GM21576 (cell line): Measurements from ENCODE around the gene LRRC51.

ENCODE experiments used
- ATAC-seq: cut with Tn5 transposase; IDR thresholded peaks from one replicate; pipeline ENCODE4 v1.9.1; 2021; ENCODE audit warnings: mild to moderate bottlenecking, moderate library complexity; ENCODE audit not compliant: unreplicated experiment

The LRRC51 gene

DNA sequence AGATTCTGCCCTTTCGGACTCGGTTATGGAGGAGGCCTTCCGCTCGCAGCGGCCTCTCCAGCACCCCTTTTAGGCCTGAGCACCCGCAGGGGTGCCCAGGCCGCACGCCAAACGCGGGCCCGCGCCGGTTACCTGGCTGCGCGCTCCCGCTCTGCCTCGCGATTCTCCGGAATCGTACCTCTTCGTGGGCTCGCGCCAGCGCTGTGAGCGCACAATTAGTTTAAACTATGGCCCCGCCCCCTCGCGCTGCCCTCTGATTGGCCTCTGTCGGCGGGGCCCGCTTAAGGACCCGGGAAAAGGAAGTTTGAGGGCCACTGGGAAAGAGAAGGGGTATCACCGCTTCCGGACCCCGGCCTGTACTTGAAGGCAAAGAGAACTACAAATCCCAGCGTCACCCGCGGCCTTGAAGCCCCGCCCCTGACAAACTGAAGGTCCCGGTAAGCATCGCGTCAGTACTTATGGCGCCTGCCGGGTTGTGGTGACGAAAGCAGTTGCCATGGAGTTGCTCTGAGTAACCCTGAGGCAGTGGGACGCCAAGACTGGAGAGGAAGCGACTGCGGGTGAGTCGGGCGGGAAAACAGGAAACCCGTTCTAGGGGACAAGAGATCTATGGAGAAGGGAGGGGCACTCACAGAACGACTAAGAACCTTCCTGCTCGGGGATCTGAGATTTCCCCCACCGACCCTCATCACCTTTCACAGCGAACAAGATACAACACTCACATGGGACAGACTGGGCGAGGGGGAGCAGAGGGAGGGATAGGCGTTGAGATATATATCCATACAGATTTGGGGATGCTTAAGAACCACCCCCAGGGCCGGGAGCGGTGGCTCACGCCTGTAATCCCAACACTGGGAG is at the start of gene LRRC51, which contains the start of gene NUMA1:
Gene LRRC51 (plus strand): TSS at position 525 of the 858 bp plus-strand sequence. CDS start 8,234 bp downstream, outside the sequence.
Gene NUMA1 (minus strand): TSS at position 217 of the 858 bp plus-strand sequence. CDS start 44,599 bp downstream, outside the sequence.
- ATAC-seq = peak; percentile 91

GRCh38 chr11:72036687-72037086 is 44.0 kb upstream of the LRRC51 start:
- ATAC-seq = no peak

- ATAC-seq = no peak
These were observed 42.9 kb upstream of the LRRC51 start for GRCh38 chr11:72037554-72038311.

DNA sequence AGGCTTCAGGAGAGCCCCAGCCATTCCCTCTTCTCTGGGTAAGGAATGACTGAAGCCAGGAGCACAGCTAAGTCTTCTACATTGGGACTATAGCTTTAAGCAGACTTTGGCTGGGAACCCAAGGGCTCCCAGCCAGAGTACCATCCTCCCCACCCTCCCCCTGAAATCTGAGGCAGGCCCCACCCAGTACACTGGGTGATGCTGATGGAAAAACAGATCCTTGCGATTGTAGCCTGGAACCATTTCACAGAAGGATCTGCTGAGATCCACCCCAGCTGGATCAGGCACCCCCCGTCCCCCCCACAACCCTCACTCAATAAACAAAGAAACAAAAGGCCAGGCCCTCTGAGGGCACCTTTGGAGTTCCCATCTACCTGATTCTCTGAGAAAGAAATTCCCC is 42.2 kb upstream of the LRRC51 start:
- ATAC-seq = no peak

- ATAC-seq = no peak
These were observed 41.4 kb upstream of the LRRC51 start for GRCh38 chr11:72039031-72039855.

DNA sequence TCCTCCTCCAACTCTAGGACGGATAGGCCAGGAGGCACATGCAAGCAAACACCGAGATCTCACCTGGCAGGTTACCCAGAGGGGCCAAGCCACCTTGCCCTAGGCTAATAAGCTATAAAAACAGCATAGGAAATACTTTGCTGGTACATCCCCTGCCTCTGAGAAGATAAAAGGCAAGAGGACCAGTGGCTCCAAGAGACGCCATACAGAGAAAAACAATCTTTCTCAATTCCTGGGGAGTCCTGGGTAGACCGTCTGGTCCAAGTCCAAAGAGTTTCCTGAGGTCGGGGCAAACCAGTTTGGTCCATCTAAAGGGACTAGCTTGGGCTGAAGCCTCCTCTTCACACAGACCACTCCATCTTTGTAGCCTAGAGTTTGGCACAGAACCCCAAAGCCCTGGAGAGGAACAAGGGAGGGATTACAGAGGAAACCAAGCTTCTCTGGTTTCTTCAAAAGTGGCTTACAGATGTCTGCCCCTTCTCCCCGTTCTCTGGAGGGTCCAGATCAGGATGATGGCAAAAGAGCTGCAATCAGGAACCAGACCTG is 40.7 kb upstream of the LRRC51 start:
- no peak for ATAC-seq

GRCh38 chr11:72040491-72041363 is 39.9 kb upstream of the LRRC51 start:
- ATAC-seq = no peak

- ATAC-seq = no peak
These were observed 39.1 kb upstream of the LRRC51 start for GRCh38 chr11:72041364-72042063.

DNA sequence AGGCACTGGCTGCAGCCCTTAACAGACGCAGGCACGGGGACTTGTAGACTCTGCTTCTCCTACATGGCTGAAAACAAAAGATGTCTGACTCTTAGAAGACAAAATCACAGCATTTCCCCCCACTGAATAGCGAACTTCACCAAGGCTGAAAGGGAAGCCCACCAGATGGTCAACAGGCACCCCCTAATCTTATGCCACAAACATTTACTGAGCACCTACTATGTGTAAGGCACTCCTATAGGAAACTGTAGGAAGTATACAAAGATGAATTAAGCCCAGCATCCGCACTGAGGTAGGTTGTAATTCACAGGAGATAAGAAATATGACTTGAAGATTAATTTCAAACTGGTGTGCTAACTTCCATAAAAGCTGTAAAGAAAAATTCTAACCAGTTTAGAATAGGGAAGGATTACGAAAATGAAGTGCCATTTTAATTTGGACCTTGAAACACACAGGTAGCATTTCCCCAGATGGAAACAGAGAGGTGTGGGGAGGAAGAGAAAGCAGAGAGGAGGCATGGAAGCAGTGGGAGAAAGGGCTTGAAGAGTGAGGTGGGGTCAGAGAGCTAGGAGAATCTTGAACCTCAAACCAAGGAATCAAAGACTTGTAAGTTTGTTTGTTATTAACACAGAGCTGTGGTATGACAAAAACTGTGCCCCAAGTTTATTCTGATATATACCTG is 38.4 kb upstream of the LRRC51 start:
- no peak for ATAC-seq

- no peak for ATAC-seq
These were observed 34.8 kb upstream of the LRRC51 start for GRCh38 chr11:72045849-72046248.

DNA sequence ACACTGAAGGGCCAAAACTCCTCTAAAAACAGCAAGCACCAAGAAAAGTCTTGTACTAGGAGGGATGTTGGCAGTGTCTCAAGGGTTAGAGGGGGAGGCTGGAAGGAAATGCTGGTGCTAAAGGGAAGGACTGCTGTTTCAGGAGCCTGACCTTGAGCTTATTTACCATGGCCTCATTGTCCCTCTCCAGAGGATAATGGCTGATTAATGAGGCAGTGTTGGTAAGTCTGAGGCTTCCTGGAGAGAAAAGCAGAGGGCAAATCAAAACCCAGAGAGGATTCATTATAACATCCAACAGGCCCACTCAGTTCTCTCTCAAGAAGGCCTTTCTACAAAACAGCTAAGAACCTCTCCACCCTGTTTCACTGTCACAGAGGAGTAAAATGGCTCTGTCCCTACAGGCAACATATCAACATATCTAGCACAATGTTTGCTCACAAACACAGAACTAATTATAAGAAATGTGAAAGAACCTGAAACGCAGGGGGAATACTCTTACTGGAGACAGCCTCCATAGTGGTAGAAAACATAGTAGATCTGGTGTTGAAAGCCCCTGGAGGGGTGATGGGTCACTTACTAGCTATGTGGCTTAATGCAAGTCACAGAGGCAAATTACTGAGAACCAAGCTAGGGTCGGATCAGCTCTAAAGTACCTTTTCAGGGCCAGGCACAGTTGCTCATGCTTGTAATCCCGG is 31.7 kb upstream of the LRRC51 start:
- no peak for ATAC-seq

DNA sequence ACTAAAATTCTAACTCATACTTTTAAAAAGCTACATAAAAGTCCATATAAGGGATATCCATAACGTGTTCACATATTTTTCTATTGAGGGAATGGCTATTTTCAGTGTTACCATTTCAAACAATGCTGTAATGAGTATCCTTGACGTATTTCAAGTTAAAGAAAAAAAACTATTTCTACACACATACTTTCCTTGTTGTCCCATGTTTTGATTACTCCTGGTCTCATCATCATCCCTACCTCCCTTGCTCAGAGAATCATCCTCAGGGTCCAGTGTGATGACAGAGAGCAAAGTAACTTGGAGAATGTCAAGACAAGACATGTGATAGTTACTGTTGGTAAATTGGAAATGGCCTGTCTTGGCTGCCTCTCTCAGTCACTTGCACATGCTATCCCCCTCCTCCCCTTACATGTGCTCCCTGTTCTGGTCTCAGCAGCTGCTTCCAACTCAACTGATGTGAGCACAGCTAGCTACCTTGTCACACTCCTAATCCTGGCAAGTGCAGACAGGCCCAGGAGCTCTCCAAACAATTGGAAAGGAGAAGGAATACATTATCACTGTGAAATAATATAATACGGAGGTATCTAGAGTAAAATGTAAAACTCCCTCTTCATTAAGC is 22.1 kb upstream of the LRRC51 start:
- ATAC-seq = no peak

DNA sequence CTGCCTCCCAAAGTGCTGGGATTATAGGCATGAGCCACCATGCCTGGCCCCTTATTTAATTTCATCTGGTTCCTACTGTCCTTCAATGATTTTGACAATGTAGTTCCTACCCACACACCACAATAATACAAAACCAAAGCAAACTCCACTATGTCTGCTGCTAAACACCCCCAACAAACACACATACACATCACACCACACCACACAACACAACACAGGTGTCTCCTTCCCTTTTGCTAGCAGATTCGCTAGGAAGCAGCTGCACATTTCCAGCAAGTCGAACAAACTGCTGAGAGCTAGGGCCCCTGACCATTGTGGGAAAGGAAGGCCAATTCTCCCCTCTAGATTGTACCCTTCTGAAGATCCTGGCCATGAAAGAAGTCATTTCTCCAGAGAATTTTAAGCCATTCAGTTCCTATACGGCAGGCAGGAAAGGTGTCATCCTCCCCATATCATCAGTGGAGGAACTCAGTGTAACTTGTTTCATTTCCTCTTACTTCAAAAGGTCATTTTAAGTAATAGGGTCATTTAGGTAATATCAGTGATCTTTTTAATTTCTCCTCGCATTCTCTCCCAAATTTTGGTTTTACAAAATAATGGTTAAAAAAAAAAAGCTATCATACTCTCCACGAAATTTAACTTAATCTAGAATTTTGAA is 18.8 kb upstream of the LRRC51 start:
- no peak for ATAC-seq

- no peak for ATAC-seq
These were observed 13.8 kb upstream of the LRRC51 start for GRCh38 chr11:72066855-72067254.

- no peak for ATAC-seq
These were observed 13.4 kb upstream of the LRRC51 start for GRCh38 chr11:72067266-72067665.

GRCh38 chr11:72067676-72068075 is 13.0 kb upstream of the LRRC51 start:
- ATAC-seq = no peak

- ATAC-seq = no peak
These were observed 11.4 kb upstream of the LRRC51 start for GRCh38 chr11:72069200-72069599.
